HL-60 (cell line): ENCODE data around the gene ABL2.

Experiments
- CTCF ChIP-seq: IDR thresholded peaks from one replicate; pipeline ENCODE4 v1.5.1; 2011; ENCODE audit warnings: low read length, control low read depth, inconsistent platforms; ENCODE audit not compliant: insufficient read depth
- POLR2AphosphoS5 ChIP-seq: IDR thresholded peaks from 2 replicates; pipeline ENCODE4 v1.6.1; 2012; ENCODE audit warnings: low read depth
- REST ChIP-seq: IDR thresholded peaks from 2 replicates; pipeline ENCODE4 v1.6.1; 2012; ENCODE audit warnings: low read depth; ENCODE audit not compliant: insufficient replicate concordance
- SPI1 ChIP-seq: IDR thresholded peaks from 2 replicates; pipeline ENCODE4 v1.6.1; 2012; ENCODE audit warnings: low read depth, mild to moderate bottlenecking, borderline replicate concordance

- TF ChIP-seq CTCF (no peak), POLR2AphosphoS5 (no peak), REST (no peak), SPI1 (no peak)
Observed at GRCh38 chr1:179231923-179232322, 2.4 kb upstream of the ABL2 start.
